AG09309 (cell line): ENCODE data around the gene NUBP2.

ENCODE experiments used
- DNase-seq: peaks from one replicate; pipeline ENCODE4 v3.0.0-alpha.2; 2010; ENCODE audit warnings: low read depth
- H3K4me3 ChIP-seq: 2 replicates; pipeline ENCODE4 v1.5.1; 2011; ENCODE audit warnings: mild to moderate bottlenecking, low read depth, low read length, moderate library complexity; ENCODE audit not compliant: control insufficient read depth
- CTCF ChIP-seq: IDR thresholded peaks from 2 replicates; pipeline ENCODE4 v1.5.1; 2011; ENCODE audit warnings: mild to moderate bottlenecking, low read depth, low read length, inconsistent platforms; ENCODE audit not compliant: insufficient read depth, control insufficient read depth; ENCODE audit errors: missing control alignments

Gene NUBP2

GRCh38 chr16:1749152-1750117, 33.3 kb upstream of the NUBP2 start:
- no peak for TF ChIP-seq CTCF
- DNase-seq: no peak
- H3K4me3 ChIP-seq: no peak overlapping the region

GRCh38 chr16:1751946-1752345, 30.8 kb upstream of the NUBP2 start:
- no peak for DNase-seq
- H3K4me3 ChIP-seq: no peak overlapping the region
- no peak for TF ChIP-seq CTCF

- DNase-seq: no peak
- H3K4me3 ChIP-seq: no peak overlapping the region
- no peak for TF ChIP-seq CTCF
These were observed 29.9 kb upstream of the NUBP2 start for GRCh38 chr16:1752853-1753252.

- no peak for TF ChIP-seq CTCF
- H3K4me3 ChIP-seq: no peak overlapping the region
- no peak for DNase-seq
These were observed 28.6 kb upstream of the NUBP2 start for GRCh38 chr16:1754204-1754603.

GRCh38 chr16:1757714-1758461, 24.9 kb upstream of the NUBP2 start:
- no peak overlapping the region for H3K4me3 ChIP-seq
- no peak for DNase-seq
- TF ChIP-seq CTCF: no peak

- no peak for TF ChIP-seq CTCF
- DNase-seq: no peak
- H3K4me3 ChIP-seq: no peak overlapping the region
These were observed 23.8 kb upstream of the NUBP2 start for GRCh38 chr16:1758923-1759322.
